Renal cortical epithelial cell (primary cell): Measurements from ENCODE around the gene DPF3. TPM values are rescaled to one million over a fixed set of nuclear protein-coding genes. Genes with fewer than 3 reads are reported as not detected.

ENCODE experiments used
- DNase-seq: peaks from one replicate; pipeline ENCODE4 v3.0.0-alpha.2; 2011; ENCODE audit warnings: low read depth
- total RNA-seq: library from RNA; depleted of rRNA; stranded (reverse); fragments of >200 nt; gene quantifications from 2 replicates; pipeline ENCODE4 v1.2.3, GENCODE V29; 2014

DPF3 gene
- total RNA-seq, 1 donor from 2014 or later = 3.0 TPM

GRCh38 chr14:72616294-72616693, 277.6 kb downstream of the DPF3 start:
- DNase-seq = no peak

GRCh38 chr14:72615451-72616121, 278.3 kb downstream of the DPF3 start:
- peak; percentile 90 for DNase-seq

GRCh38 chr14:72614891-72615415, 278.9 kb downstream of the DPF3 start:
- DNase-seq = no peak

- DNase-seq = no peak
Observed at GRCh38 chr14:72614365-72614764, 279.5 kb downstream of the DPF3 start.

GRCh38 chr14:72613975-72614319, 280.0 kb downstream of the DPF3 start:
- DNase-seq = no peak

- peak; percentile 38 for DNase-seq
Observed at GRCh38 chr14:72613231-72613974, 280.5 kb downstream of the DPF3 start.

- no peak for DNase-seq
Observed at GRCh38 chr14:72612041-72612440, 281.9 kb downstream of the DPF3 start.

- no peak for DNase-seq
Observed at GRCh38 chr14:72611506-72611905, 282.4 kb downstream of the DPF3 start.

GRCh38 chr14:72610831-72611200, 283.1 kb downstream of the DPF3 start:
- peak; percentile 12 for DNase-seq

- no peak for DNase-seq
Observed at GRCh38 chr14:72610096-72610830, 283.6 kb downstream of the DPF3 start.

GRCh38 chr14:72609205-72609916, 284.5 kb downstream of the DPF3 start:
- no peak for DNase-seq

- DNase-seq = peak; percentile 95
Observed at GRCh38 chr14:72608391-72609204, 285.3 kb downstream of the DPF3 start.

GRCh38 chr14:72607386-72608130, 286.3 kb downstream of the DPF3 start:
- peak; percentile 77 for DNase-seq

GRCh38 chr14:72606879-72607278, 287.0 kb downstream of the DPF3 start:
- no peak for DNase-seq

GRCh38 chr14:72605921-72606220, 288.0 kb downstream of the DPF3 start:
- DNase-seq = no peak

- no peak for DNase-seq
Observed at GRCh38 chr14:72605096-72605920, 288.6 kb downstream of the DPF3 start.

GRCh38 chr14:72604133-72604532, 289.8 kb downstream of the DPF3 start:
- no peak for DNase-seq

GRCh38 chr14:72603639-72604038, 290.3 kb downstream of the DPF3 start:
- no peak for DNase-seq

- DNase-seq = no peak
Observed at GRCh38 chr14:72600551-72601330, 293.2 kb downstream of the DPF3 start.
